ENCODE data around the gene TBX1.

TBX1 gene

DNA sequence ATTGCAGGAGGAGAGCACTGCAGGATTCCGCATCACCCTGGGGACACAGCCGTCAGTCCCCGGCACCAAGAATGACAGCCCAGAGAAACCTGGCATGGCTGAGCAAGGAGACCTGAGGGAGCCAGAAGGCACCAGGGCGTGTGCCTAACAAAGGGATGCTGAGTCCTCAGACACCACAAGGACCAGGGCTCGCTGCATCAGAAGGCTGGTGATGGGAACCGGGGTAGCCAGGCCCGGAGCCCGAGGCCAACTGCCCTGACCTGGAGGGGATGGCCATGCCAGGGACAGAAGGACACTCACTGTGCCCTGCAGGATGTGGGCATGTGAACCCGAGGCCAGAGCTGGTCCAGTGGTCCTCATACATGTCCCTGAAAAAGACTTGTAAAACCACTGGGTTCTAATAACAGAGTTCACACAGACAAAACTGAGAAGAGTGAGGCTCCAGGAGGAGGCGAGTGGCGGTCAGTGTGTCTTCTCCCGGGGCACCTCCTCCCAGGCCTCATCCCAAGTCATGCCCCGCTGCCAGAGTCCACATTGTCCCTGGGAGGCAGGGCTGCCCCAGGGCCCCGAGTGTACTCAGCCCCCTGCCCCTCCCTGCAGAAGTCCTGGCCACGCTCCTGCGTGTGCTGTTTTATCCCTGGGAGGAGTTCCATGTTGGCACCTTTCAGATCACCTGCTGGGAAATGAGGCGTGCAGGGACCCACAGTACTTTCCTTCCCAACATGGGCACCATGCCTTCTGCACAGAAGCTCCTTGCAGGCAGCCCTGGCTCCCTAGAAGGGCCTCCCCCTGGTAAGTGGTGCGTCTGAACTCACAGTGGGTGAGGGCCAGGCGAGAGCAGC is 42.5 kb downstream of the TBX1 start:
- no peaks in the 10 kb centered on the region for H3K4me1 ChIP-seq (ENCODE audit: control insufficient read depth in 1 of 2, insufficient read depth in 1 of 2, low read depth in 1 of 2, low read length in 1 of 2)
- H3K9me3 ChIP-seq = no peaks in the 10 kb centered on the region
- no peak for TF ChIP-seq CTCF (IDR thresholded peaks at IDR 0.05)
- no peaks in the 10 kb centered on the region for H3K36me3 ChIP-seq
- no peak overlapping the region for H3K4me3 ChIP-seq (ENCODE audit: low read depth in 1 of 2, low read length in 1 of 2)
- H3K27me3 ChIP-seq = no peaks in the 10 kb centered on the region
- no peak overlapping the region for H3K27ac ChIP-seq

DNA sequence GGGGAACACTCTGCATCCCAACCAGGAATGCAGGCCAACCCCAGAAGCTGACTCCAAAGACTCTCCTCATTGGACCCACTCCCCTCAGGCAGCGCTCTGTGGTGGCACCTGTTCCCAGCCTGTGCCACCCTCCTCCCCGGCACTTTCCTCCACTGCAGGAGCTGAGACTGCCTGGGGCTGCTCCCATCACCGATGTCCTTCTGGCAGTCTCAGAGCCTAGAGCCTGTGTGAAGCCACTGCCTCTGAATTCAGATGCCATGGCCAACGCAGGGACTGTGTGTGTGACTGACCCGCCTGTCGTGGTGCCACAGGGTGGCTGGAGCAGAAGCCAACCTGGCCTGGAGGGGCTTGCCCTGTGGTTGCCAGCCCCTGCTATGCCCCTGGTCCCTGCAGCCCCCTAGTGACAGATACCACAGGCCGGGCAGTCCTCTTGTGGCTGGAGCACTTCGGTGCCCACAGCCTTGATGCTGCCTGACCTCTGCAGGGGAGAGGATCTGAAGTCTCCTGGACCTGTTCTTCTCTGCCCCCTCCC is 43.2 kb downstream of the TBX1 start:
- H3K4me1 ChIP-seq (ENCODE audit: control insufficient read depth in 1 of 2, insufficient read depth in 1 of 2, low read depth in 1 of 2, low read length in 1 of 2) = no peaks in the 10 kb centered on the region
- no peak overlapping the region for H3K4me3 ChIP-seq (ENCODE audit: low read depth in 1 of 2, low read length in 1 of 2)
- no peaks in the 10 kb centered on the region for H3K27me3 ChIP-seq
- H3K27ac ChIP-seq = no peak overlapping the region
- TF ChIP-seq CTCF (IDR thresholded peaks at IDR 0.05) = no peak
- no peaks in the 10 kb centered on the region for H3K36me3 ChIP-seq
- no peaks in the 10 kb centered on the region for H3K9me3 ChIP-seq

DNA sequence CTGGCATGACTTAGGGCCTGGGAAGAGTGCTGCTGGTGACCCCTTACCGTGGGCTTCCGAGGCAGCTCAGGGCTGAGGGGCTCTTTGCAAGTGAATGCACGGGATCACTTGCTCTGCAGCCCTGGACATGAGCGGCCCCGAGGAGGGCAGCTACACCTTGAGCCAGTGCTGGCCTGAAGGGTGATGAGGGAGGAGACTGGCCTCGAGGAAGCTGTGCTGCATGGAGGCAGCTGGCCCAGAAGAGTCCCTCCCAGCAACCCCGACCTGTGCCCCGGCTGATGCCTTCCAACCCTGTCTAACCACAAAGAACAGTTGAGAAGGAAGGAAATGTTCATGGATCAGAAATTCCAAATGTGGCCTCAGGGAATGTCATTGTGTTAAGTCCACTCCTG is 45.2 kb downstream of the TBX1 start:
- Histone ChIP-seq H3K27me3 (no peaks in the 10 kb centered on the region), H3K9me3 (no peaks in the 10 kb centered on the region), H3K36me3 (no peaks in the 10 kb centered on the region), H3K4me1 (ENCODE audit: control insufficient read depth in 1 of 2, insufficient read depth in 1 of 2, low read depth in 1 of 2, low read length in 1 of 2) (no peaks in the 10 kb centered on the region), H3K27ac (no peak overlapping the region), H3K4me3 (ENCODE audit: low read depth in 1 of 2, low read length in 1 of 2) (no peak overlapping the region)
- no peak for TF ChIP-seq CTCF (IDR thresholded peaks at IDR 0.05)

- Histone ChIP-seq H3K36me3 (no peaks in the 10 kb centered on the region), H3K4me1 (ENCODE audit: control insufficient read depth in 1 of 2, insufficient read depth in 1 of 2, low read depth in 1 of 2, low read length in 1 of 2) (no peaks in the 10 kb centered on the region), H3K27ac (no peak overlapping the region), H3K9me3 (no peaks in the 10 kb centered on the region), H3K27me3 (no peaks in the 10 kb centered on the region), H3K4me3 (ENCODE audit: low read depth in 1 of 2, low read length in 1 of 2) (no peak overlapping the region)
- no peak for TF ChIP-seq CTCF (IDR thresholded peaks at IDR 0.05)
Measured at GRCh38 chr22:19806213-19807160, 45.9 kb downstream of the TBX1 start.

- Histone ChIP-seq H3K9me3 (no peaks in the 10 kb centered on the region), H3K27ac (no peak overlapping the region), H3K27me3 (no peaks in the 10 kb centered on the region), H3K4me3 (ENCODE audit: low read depth in 1 of 2, low read length in 1 of 2) (no peak overlapping the region), H3K4me1 (ENCODE audit: control insufficient read depth in 1 of 2, insufficient read depth in 1 of 2, low read depth in 1 of 2, low read length in 1 of 2) (no peaks in the 10 kb centered on the region), H3K36me3 (no peaks in the 10 kb centered on the region)
- no peak for TF ChIP-seq CTCF (IDR thresholded peaks at IDR 0.05)
Measured at GRCh38 chr22:19807161-19807913, 46.8 kb downstream of the TBX1 start.
